Measurements from ENCODE around the gene NALCN. TPM values are rescaled to one million over a fixed set of nuclear protein-coding genes. Genes with fewer than 3 reads are reported as not detected.
A peak's percentile ranks its signal among the peaks of the same experiment; 100 is the strongest.

NALCN gene
- total RNA-seq, 1 donor = 11.2 TPM

DNA sequence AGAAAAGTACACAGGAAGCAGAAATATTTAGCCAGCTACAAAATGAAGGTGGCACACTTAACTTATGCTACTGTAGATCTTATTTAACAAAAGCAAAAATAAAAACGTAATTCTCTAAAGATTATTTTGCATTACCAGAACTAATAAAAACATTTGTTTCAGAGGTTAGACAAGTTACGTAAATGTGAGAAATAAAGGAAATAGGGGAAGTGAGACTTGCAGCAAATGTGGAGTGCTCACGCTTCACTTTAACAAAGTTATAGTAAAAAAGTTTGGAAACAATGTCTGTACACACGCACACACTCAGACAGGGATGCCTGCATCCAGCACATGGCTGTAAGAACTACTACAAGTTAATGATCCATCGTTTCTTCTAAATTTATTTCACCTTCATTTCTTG lies 83.7 kb downstream of the NALCN start:
- Histone ChIP-seq H3K4me1 (ENCODE audit: insufficient read depth, low read length) (no peaks in the 10 kb centered on the region), H3K4me3 (ENCODE audit: insufficient read depth, low read length) (no peak overlapping the region), H3K27me3 (ENCODE audit: insufficient read depth, low read length) (no peaks in the 10 kb centered on the region), H3K9me3 (ENCODE audit: low read depth, low read length) (no peaks in the 10 kb centered on the region), H3K36me3 (ENCODE audit: insufficient read depth, low read length) (no peaks in the 10 kb centered on the region), H3K79me2 (ENCODE audit: insufficient read depth, low read length) (no peaks in the 10 kb centered on the region), H3K27ac (ENCODE audit: low read depth, low read length) (no peak overlapping the region), H2AFZ (ENCODE audit: low read length) (no peak overlapping the region), H4K20me1 (ENCODE audit: insufficient read depth, low read length) (no peaks in the 10 kb centered on the region), H3K4me2 (ENCODE audit: insufficient read depth, low read length) (no peak overlapping the region)
- TF ChIP-seq, protein P1, sequence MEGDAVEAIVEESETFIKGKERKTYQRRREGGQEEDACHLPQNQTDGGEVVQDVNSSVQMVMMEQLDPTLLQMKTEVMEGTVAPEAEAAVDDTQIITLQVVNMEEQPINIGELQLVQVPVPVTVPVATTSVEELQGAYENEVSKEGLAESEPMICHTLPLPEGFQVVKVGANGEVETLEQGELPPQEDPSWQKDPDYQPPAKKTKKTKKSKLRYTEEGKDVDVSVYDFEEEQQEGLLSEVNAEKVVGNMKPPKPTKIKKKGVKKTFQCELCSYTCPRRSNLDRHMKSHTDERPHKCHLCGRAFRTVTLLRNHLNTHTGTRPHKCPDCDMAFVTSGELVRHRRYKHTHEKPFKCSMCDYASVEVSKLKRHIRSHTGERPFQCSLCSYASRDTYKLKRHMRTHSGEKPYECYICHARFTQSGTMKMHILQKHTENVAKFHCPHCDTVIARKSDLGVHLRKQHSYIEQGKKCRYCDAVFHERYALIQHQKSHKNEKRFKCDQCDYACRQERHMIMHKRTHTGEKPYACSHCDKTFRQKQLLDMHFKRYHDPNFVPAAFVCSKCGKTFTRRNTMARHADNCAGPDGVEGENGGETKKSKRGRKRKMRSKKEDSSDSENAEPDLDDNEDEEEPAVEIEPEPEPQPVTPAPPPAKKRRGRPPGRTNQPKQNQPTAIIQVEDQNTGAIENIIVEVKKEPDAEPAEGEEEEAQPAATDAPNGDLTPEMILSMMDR (IDR thresholded peaks at IDR 0.05; ENCODE audit: extremely low read depth, low read depth, low read length) = no peak
- no peak for DNase-seq (ENCODE audit: insufficient read length, low spot score, missing footprints)

DNA sequence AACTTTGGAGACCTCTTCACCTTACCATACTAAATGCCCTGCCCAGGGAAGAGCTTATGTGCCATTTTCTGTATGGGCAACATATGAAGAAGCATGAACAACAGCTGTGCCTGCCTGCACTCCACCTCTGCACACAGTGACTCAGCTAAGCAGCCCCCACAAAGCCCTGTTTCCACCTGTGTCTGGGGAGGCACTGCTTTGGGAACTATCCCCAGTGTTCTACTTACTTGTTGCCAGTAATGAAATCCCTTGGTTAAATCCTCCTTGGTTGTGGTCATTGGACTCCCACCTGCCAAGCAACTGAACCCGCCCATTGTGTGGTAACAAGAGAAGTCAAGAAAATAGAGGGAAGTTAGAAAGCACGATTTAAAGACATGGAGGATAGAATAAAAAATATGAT lies 84.6 kb downstream of the NALCN start:
- Histone ChIP-seq H3K4me2 (ENCODE audit: insufficient read depth, low read length) (no peak overlapping the region), H3K36me3 (ENCODE audit: insufficient read depth, low read length) (no peaks in the 10 kb centered on the region), H3K27ac (ENCODE audit: low read depth, low read length) (no peak overlapping the region), H4K20me1 (ENCODE audit: insufficient read depth, low read length) (no peaks in the 10 kb centered on the region), H2AFZ (ENCODE audit: low read length) (no peak overlapping the region), H3K4me1 (ENCODE audit: insufficient read depth, low read length) (peaks cover 3% of the 10 kb centered on the region), H3K79me2 (ENCODE audit: insufficient read depth, low read length) (no peaks in the 10 kb centered on the region), H3K27me3 (ENCODE audit: insufficient read depth, low read length) (no peaks in the 10 kb centered on the region), H3K9me3 (ENCODE audit: low read depth, low read length) (no peaks in the 10 kb centered on the region), H3K4me3 (ENCODE audit: insufficient read depth, low read length) (no peak overlapping the region)
- DNase-seq (ENCODE audit: insufficient read length, low spot score, missing footprints) = no peak
- TF ChIP-seq, protein P1 (IDR thresholded peaks at IDR 0.05; ENCODE audit: extremely low read depth, low read depth, low read length) = no peak

DNA sequence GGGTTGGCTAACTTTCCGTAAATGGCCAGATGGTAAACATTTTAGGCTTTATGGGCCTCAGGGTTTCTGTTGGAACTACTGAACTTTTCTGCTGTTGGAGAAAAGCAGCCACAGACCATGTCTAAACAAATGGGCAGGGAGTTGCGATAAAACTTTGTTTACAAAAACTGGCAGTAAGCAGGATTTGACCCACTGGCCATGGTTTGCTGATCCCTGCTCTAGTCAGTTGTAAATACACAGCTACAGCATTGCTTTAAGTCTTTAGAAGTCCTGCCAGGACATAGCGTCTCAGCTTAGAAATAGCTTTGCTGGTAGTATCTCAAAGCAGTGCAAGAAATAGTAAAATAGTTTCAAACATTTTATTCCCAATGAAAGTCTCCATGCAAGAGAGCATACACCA lies 88.4 kb downstream of the NALCN start:
- Histone ChIP-seq H3K9me3 (ENCODE audit: low read depth, low read length) (no peaks in the 10 kb centered on the region), H3K27me3 (ENCODE audit: insufficient read depth, low read length) (no peaks in the 10 kb centered on the region), H3K36me3 (ENCODE audit: insufficient read depth, low read length) (no peaks in the 10 kb centered on the region), H2AFZ (ENCODE audit: low read length) (no peak overlapping the region), H3K4me1 (ENCODE audit: insufficient read depth, low read length) (peaks cover 7% of the 10 kb centered on the region), H3K4me3 (ENCODE audit: insufficient read depth, low read length) (no peak overlapping the region), H4K20me1 (ENCODE audit: insufficient read depth, low read length) (no peaks in the 10 kb centered on the region), H3K27ac (ENCODE audit: low read depth, low read length) (no peak overlapping the region), H3K4me2 (ENCODE audit: insufficient read depth, low read length) (no peak overlapping the region), H3K79me2 (ENCODE audit: insufficient read depth, low read length) (no peaks in the 10 kb centered on the region)
- DNase-seq (ENCODE audit: insufficient read length, low spot score, missing footprints) = no peak
- TF ChIP-seq, protein P1 (IDR thresholded peaks at IDR 0.05; ENCODE audit: extremely low read depth, low read depth, low read length) = no peak

DNA sequence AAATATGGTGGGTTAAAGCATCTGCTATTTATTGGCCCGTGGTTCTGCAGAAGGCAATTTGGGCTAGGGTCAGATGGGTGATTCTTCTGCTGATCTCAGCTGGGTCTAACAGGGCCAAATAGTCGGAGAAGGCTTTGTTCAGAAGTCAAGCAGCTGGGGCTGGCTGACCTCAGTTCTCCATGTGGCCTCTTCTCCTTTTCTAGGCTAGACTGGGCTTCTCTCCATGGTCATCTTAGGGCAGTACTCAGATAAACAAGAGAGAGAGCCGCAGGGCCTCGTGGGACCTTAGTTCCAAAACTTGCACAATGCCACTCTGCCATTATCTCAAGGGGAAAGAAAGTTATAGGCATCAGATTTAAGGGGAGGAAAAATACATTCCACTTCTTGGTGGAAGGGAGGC lies 89.6 kb downstream of the NALCN start:
- no peak for DNase-seq (ENCODE audit: insufficient read length, low spot score, missing footprints)
- H3K36me3 ChIP-seq (ENCODE audit: insufficient read depth, low read length) = no peaks in the 10 kb centered on the region
- H4K20me1 ChIP-seq (ENCODE audit: insufficient read depth, low read length) = no peaks in the 10 kb centered on the region
- TF ChIP-seq, protein P1 (IDR thresholded peaks at IDR 0.05; ENCODE audit: extremely low read depth, low read depth, low read length) = no peak
- H3K4me1 ChIP-seq (ENCODE audit: insufficient read depth, low read length) = peaks cover 7% of the 10 kb centered on the region
- peak overlapping the region; percentile 71 for H2AFZ ChIP-seq (ENCODE audit: low read length)
- no peaks in the 10 kb centered on the region for H3K27me3 ChIP-seq (ENCODE audit: insufficient read depth, low read length)
- H3K4me2 ChIP-seq (ENCODE audit: insufficient read depth, low read length) = no peak overlapping the region
- H3K27ac ChIP-seq (ENCODE audit: low read depth, low read length) = no peak overlapping the region
- no peaks in the 10 kb centered on the region for H3K79me2 ChIP-seq (ENCODE audit: insufficient read depth, low read length)
- H3K9me3 ChIP-seq (ENCODE audit: low read depth, low read length) = no peaks in the 10 kb centered on the region
- H3K4me3 ChIP-seq (ENCODE audit: insufficient read depth, low read length) = no peak overlapping the region

Measured in osteoblast (primary cell).